Stimulated activated CD8-positive, alpha-beta memory T cell treated with anti-CD3 and anti-CD28 coated beads, Interleukin-15, amount 100 ng/mL, for 48 hours (primary cell): ENCODE results near the gene NSUN2.

Experiments
- DNase-seq, 2 donors: peaks; one replicate each; pipeline ENCODE4 v3.0.0-alpha.2; 2020; ENCODE audit warnings: low read depth in 2 of 2

The NSUN2 gene

DNA sequence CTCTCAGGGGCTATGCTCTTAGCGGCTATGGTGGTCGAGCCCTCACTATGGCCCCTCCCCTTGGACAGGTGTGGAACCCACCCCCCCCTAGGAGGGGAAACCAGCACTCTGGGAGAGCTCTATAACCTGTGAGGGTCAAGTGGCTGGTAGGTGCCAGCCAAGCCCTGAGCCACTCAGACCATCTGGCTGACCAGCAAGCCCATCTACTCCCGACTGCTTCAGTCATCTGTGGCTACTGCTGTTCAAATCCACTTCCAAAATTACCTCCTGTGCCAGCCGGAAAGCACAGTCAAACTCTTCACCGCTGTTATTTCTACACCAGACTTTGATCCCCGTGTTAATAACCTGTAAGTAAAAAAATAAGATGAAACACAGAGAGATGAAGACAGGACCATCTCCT is 28.5 kb downstream of the NSUN2 start:
- no peak for DNase-seq

- DNase-seq: no peak
These were observed 29.2 kb downstream of the NSUN2 start for GRCh38 chr5:6603643-6604042.

DNA sequence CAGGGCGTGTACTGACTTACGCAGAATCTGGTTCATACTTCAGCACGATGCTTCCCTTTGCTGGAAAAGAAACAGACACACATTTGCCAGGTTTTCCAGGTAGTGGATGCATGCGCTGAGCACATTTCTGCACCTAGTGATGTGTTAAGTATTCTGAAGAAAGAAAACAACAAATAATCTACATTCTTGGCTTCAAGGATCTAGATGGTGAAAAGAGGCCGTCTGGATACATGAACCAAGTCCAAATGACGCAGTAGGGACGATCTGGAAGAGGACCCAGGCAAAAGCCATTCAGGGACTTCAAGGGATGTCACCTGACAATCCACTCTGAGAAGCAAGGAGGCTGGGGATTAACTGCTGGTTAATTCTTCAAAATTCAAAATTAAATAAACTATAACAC is 30.4 kb downstream of the NSUN2 start:
- DNase-seq: no peak

GRCh38 chr5:6601816-6602215 is 31.0 kb downstream of the NSUN2 start:
- DNase-seq: no peak

DNA sequence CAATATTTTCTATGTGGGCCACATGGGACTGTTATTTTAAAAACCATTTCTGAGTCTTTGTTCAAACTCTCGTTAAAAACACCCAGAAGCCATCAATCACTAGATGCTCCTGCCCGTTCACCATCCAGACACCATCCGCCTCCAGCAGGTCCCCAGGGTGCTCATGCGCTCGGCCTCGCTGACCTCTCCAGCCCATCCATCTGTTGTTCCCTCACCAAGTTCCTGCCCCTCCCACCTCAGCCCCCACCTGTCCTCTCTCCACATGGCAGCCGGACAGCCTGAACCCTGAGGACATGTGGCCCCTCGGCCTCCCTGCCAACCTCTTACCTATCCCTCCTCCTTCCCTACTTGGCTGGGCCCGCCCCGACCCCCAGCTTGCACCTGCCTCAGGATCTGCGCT is 31.6 kb downstream of the NSUN2 start:
- no peak for DNase-seq

DNA sequence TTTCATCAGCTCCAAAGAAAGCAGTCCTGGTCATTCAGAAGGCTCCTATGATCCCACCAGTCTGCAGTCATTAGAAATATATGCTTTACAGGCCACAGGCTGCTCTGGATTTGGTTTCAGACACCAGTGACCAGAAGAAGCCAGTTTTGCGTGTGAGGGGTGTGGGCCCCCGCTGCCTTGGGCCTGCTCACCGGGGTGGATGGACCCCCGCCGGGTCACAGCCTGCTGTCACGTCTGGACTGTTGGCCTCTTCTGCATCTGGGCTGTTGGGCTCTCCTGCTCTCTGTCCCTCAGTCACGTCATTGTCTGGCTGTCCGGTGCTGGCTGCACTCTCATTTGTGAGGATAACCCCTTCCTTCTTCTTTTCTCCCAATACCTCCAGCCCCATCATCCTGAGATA is 33.1 kb downstream of the NSUN2 start:
- no peak for DNase-seq

- DNase-seq: no peak
These were observed 34.4 kb downstream of the NSUN2 start for GRCh38 chr5:6598351-6598900.

DNA sequence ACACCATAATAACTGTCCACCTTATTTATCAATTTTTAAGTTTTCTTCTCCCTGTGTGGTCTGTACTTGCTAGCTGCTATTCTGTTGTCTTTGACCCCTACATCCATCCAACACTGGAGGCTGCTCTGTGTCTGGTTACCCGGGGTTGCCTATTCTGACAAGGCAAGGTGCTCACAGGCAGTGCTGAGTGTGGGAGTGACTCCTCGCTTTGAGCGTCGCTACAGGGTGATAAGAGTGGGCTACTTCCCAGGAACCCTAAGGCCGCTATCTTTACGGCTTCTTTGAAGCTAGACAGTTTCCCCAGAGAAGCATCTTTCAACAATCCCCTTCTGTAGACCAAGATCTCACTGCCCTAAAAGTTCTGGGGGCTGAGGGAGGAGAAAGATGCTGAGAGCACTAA is 35.3 kb downstream of the NSUN2 start:
- no peak for DNase-seq

GRCh38 chr5:6596388-6596787 is 36.5 kb downstream of the NSUN2 start:
- DNase-seq: no peak

DNA sequence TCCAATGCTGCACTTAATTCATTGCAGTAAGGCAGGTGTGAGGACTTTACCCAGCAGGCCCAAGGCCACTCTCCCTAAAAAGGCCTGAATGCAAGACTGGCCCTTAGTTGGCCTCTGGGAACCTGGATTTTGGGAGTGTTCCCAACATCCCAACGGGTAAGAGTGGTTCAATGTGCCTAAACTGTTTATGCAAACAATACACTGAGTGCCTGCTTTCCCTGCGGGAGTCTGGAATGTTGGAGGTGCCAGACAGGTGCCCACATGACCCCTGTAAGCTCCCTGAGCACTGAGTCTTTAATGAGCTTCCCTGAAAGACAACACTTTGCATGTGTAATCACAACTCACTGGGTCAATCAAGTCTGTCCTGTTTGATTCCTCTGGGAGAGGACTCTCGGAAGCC is 37.4 kb downstream of the NSUN2 start:
- no peak for DNase-seq

- no peak for DNase-seq
These were observed 38.8 kb downstream of the NSUN2 start for GRCh38 chr5:6594066-6594465.

- no peak for DNase-seq
These were observed 39.5 kb downstream of the NSUN2 start for GRCh38 chr5:6593148-6594016.

DNA sequence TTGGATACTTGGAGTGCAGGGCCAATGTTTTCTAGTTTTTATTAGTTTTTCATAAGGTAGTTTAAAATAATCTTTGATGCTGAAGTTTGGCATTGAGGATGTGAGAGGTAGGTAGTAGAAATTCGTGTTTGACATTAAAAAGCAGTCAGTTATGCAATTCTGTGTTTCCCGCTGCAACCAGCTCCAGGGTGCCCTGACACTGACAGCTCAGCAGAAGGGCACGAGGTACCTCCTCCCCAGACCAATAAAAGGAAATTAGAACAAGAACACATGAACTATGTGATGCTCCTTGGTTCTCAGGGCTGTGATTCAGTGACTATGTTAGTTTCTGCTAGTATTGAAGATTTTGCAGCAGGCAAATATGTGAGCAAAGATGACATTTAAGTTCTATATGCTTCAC is 40.2 kb downstream of the NSUN2 start:
- no peak for DNase-seq

DNA sequence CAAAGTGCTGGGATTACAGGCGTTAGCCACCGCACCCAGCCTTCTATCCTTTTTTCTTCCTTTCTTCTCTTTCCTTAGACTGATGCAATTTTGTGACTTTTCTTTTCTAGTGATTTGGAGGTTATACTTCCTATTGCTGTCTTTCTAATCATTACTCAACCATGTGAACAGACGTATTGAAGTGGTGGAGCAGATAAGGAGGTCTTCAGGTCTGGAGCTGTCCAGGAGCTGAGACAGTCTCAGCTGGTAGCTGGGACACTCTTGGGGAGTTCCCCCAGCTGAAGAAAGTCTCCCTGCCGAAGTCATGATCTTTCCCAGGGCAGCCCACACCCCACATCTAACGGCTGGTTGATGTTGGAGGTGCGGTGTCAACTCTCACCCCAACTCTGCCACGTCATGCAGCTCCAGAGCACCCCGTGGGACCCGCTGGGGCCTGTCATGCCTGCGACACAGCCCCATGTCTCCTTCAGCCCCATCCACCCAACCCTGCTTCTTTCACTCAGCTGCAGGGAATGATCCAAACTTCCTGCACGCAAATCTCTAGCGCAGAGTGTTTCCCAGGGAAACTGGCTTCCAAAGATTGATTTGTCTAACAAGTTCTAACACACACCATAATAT is 41.1 kb downstream of the NSUN2 start:
- DNase-seq: no peak

- DNase-seq: no peak
These were observed 42.3 kb downstream of the NSUN2 start for GRCh38 chr5:6590581-6590980.

GRCh38 chr5:6587171-6587570 is 45.7 kb downstream of the NSUN2 start:
- DNase-seq: no peak

GRCh38 chr5:6586647-6587042 is 46.2 kb downstream of the NSUN2 start:
- no peak for DNase-seq

GRCh38 chr5:6585939-6586646 is 46.8 kb downstream of the NSUN2 start:
- DNase-seq: no peak

DNA sequence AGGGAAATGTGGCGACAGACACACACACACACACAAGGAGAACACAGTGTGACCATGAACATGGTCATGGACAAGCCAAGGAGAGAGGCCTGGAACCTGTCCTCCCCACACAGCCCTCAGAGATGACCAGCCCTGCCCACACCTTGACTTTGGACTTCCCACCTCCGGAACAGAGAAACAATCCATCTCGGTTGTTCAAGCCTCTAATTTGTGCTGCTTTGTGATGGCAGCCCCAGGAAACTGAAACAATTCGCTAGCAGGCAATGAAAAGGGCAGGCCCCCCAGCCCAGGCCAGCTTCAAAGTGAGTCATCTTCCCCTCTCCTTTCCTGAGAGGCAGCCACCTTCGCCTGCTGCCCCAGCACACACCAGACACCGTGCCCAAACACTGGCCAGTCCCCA is 47.7 kb downstream of the NSUN2 start:
- no peak for DNase-seq

DNA sequence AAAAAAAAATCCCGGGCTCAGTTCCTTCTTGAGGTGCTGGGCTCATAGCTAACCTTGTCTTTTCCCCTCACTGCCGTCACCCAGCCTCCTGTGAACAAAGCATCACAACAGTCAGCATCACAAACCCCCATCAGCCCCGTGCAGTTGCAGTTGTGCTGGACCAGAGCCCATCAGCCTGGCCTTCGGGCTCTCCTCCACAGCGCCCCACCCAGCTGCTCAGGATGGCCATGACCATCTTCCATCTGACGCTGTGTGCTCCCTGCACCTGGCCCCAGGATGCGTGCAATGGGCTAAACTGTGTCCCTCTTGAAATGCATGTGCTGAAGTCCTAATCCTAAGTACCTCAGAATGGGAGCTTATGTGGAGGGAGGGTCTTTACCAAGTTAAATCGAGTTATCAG is 48.1 kb downstream of the NSUN2 start:
- DNase-seq: no peak

- no peak for DNase-seq
These were observed 48.7 kb downstream of the NSUN2 start for GRCh38 chr5:6584101-6584645.
